AG09309 (cell line): ENCODE data around the gene RAN.
A peak's percentile ranks its signal among the peaks of the same experiment; 100 is the strongest.
"Not testable (repeated sequence)": the region's sequence is repeated elsewhere in the genome, so short reads cannot be mapped to it uniquely, and the experiment has no call there.

Source experiments
- DNase-seq: peaks from one replicate; pipeline ENCODE4 v3.0.0-alpha.2; 2010; ENCODE audit warnings: low read depth
- H3K4me3 ChIP-seq: 2 replicates; pipeline ENCODE4 v1.5.1; 2011; ENCODE audit warnings: mild to moderate bottlenecking, low read depth, low read length, moderate library complexity; ENCODE audit not compliant: control insufficient read depth
- CTCF ChIP-seq: IDR thresholded peaks from 2 replicates; pipeline ENCODE4 v1.5.1; 2011; ENCODE audit warnings: mild to moderate bottlenecking, low read depth, low read length, inconsistent platforms; ENCODE audit not compliant: insufficient read depth, control insufficient read depth; ENCODE audit errors: missing control alignments

Gene RAN

GRCh38 chr12:130879212-130879686 lies 7.4 kb downstream of the RAN start:
- DNase-seq, result no peak
- H3K4me3 ChIP-seq, result no peak overlapping the region
- TF ChIP-seq CTCF, result no peak

DNA sequence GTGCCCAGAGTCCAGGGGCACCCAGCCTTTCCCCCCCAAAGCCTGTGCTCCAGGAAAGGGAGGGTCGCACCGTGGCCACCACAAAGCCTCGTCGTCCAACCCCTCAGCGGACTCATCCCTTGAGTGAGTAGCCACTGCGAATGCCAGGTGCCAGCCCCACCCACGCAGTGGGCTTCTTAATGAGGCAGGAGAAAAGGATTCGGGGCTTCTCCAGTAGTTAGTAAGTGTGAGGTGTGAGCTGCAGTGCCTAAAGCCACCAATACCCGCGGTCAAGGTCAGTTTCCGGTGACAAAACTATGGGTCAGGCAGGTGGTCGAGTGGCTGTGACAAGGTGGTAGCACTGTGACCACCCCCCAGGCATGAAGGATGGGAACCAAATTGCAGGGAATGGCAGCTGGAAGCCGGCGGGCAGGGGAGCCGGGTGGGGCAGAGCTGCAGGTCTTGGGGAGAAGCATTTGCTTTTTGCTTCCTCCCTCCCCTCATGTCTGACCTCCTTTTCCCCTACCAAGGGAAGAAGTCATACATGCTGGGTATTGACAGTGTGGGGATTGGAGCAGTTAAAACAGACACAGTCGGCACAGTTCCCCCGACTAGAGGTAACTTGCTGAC lies 8.0 kb downstream of the RAN start:
- no peak overlapping the region for H3K4me3 ChIP-seq

GRCh38 chr12:130880411-130880885 lies 8.6 kb downstream of the RAN start:
- TF ChIP-seq CTCF, result no peak
- peak overlapping the region; percentile 23 for H3K4me3 ChIP-seq
- DNase-seq, result no peak

More for the DNA sequence above, 8.0 kb downstream of the RAN start:
- no peak for TF ChIP-seq CTCF
- DNase-seq, result no peak

- TF ChIP-seq CTCF, result no peak
- no peak overlapping the region for H3K4me3 ChIP-seq
- no peak for DNase-seq
Measured at GRCh38 chr12:130881046-130881445, 9.2 kb downstream of the RAN start.

DNA sequence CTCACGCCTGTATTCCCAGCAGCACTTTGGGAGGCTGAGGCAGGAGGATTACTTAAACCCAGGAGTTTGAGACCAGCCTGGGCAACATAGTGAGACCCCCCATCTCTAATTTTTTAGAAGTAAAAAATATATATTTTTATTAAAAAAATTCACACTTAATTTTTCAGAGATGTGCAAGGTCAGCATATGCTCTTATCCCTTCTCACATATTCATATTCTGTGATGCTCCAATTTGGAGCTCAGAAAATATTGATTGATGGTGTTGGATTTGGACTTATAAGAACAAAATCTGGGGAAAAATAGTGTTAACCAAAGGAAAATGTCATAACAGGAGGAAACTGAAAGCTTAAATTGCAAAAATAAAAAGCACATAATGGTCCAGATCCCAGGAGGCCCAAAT lies 9.7 kb downstream of the RAN start:
- TF ChIP-seq CTCF, result no peak
- no peak overlapping the region for H3K4me3 ChIP-seq

GRCh38 chr12:130887190-130887589 lies 15.3 kb downstream of the RAN start:
- DNase-seq, H3K4me3 ChIP-seq: not testable (repeated sequence)

More for the DNA sequence above, 9.7 kb downstream of the RAN start:
- DNase-seq, result no peak

GRCh38 chr12:130904064-130904463 lies 32.2 kb downstream of the RAN start:
- DNase-seq, result no peak
- no peak for TF ChIP-seq CTCF
- no peak overlapping the region for H3K4me3 ChIP-seq

DNA sequence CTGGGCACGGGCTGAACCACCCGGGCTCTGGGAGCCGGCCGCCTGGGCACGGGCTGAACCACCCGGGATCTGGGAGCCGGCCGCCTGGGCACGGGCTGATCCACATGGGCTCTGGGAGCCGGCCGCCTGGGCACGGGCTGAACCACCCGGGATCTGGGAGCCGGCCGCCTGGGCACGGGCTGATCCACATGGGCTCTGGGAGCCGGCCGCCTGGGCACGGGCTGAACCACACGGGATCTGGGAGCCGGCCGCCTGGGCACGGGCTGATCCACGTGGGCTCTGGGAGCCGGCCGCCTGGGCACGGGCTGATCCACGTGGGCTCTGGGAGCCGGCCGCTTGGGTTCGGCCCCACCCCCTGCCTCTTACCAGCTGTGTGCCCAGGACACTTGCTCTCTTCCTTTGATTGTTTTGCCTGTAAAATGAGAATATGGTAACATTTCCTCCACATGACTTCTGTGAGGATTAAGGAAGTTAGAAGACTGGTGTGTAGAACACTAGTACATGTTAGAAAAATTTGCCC lies 33.1 kb downstream of the RAN start:
- DNase-seq, H3K4me3 ChIP-seq: not testable (repeated sequence)
